ENCODE results near the gene MBOAT1.

DNA sequence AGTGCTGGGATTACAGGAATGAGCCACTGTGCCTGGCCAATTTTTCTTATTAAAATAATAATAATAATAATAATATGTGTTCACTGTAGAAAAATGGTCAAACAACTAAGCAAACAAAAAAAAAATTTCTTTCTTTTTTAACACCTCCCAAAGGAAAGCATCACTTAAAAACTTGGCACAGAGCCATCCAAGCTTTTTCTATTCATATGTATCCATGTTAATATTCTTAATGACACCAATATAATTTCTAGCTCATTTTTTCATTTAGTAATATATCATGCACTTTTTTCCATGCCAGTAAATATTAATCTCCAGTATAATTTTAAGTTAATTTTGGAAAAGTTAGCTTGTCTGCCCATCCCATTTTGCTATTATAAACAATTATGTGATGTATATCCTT is 101.8 kb downstream of the MBOAT1 start:
- TF ChIP-seq, protein P1, sequence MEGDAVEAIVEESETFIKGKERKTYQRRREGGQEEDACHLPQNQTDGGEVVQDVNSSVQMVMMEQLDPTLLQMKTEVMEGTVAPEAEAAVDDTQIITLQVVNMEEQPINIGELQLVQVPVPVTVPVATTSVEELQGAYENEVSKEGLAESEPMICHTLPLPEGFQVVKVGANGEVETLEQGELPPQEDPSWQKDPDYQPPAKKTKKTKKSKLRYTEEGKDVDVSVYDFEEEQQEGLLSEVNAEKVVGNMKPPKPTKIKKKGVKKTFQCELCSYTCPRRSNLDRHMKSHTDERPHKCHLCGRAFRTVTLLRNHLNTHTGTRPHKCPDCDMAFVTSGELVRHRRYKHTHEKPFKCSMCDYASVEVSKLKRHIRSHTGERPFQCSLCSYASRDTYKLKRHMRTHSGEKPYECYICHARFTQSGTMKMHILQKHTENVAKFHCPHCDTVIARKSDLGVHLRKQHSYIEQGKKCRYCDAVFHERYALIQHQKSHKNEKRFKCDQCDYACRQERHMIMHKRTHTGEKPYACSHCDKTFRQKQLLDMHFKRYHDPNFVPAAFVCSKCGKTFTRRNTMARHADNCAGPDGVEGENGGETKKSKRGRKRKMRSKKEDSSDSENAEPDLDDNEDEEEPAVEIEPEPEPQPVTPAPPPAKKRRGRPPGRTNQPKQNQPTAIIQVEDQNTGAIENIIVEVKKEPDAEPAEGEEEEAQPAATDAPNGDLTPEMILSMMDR (IDR thresholded peaks at IDR 0.05), result no peak
- TF ChIP-seq POLR2A (IDR thresholded peaks at IDR 0.05), result no peak

Data from testis (tissue), 2 donors.